NCI-H187 treated with DMSO at 0.1 percent for 48 hours (cell line): ENCODE measurements around the gene RPUSD2.

ENCODE experiments used
- DNase-seq: peaks from one replicate; lab custom pipeline; 2025; lab: John Stamatoyannopoulos, UW

Gene RPUSD2

GRCh38 chr15:40569129-40569953 lies at the start of gene RPUSD2:
RPUSD2 (plus strand) TSS chr15:40569299; CDS start chr15:40569338, 39 bp downstream.
- peak; percentile 30 for DNase-seq

- DNase-seq: no peak
Observed at GRCh38 chr15:40523611-40524010, 45.5 kb upstream of the RPUSD2 start.

- no peak for DNase-seq
Observed at GRCh38 chr15:40525855-40526254, 43.2 kb upstream of the RPUSD2 start.

- DNase-seq: no peak
Observed at GRCh38 chr15:40528801-40529200, 40.3 kb upstream of the RPUSD2 start.

- no peak for DNase-seq
Observed at GRCh38 chr15:40533763-40534364, 35.2 kb upstream of the RPUSD2 start.

- no peak for DNase-seq
Observed at GRCh38 chr15:40534371-40534770, 34.7 kb upstream of the RPUSD2 start.

- no peak for DNase-seq
Observed at GRCh38 chr15:40536501-40536900, 32.6 kb upstream of the RPUSD2 start.

- DNase-seq: no peak
Observed at GRCh38 chr15:40538976-40539375, 30.1 kb upstream of the RPUSD2 start.

- DNase-seq: no peak
Observed at GRCh38 chr15:40543082-40543481, 26.0 kb upstream of the RPUSD2 start.

- DNase-seq: no peak
Observed at GRCh38 chr15:40543631-40544294, 25.3 kb upstream of the RPUSD2 start.

- no peak for DNase-seq
Observed at GRCh38 chr15:40545457-40545856, 23.6 kb upstream of the RPUSD2 start.

- no peak for DNase-seq
Observed at GRCh38 chr15:40548610-40549009, 20.5 kb upstream of the RPUSD2 start.

GRCh38 chr15:40549894-40550293 lies 19.2 kb upstream of the RPUSD2 start:
- no peak for DNase-seq

GRCh38 chr15:40550341-40551037 lies 18.6 kb upstream of the RPUSD2 start:
- DNase-seq: no peak

GRCh38 chr15:40554161-40554525 lies 15.0 kb upstream of the RPUSD2 start:
- no peak for DNase-seq

- no peak for DNase-seq
Observed at GRCh38 chr15:40555876-40556275, 13.2 kb upstream of the RPUSD2 start.

GRCh38 chr15:40558952-40559742 lies 10.0 kb upstream of the RPUSD2 start:
- DNase-seq: no peak

GRCh38 chr15:40562691-40563090 lies 6.4 kb upstream of the RPUSD2 start:
- no peak for DNase-seq

- DNase-seq: no peak
Observed at GRCh38 chr15:40563426-40563825, 5.7 kb upstream of the RPUSD2 start.

GRCh38 chr15:40564591-40565332 lies 4.3 kb upstream of the RPUSD2 start, which contains the start of gene CCDC32:
CCDC32 (minus strand) TSS chr15:40565042; CDS start chr15:40563015, 2,027 bp downstream.
- peak; percentile 87 for DNase-seq
